GM23338 (cell line): ENCODE measurements around the gene MYG1. TPM values are rescaled to one million over a fixed set of nuclear protein-coding genes. Genes with fewer than 3 reads are reported as not detected.

ENCODE experiments used
- ATAC-seq: fragments of 200-7000 bp; cut with Tn5 transposase; 3 replicates; pipeline ENCODE4 v1.9.1; 2020
- DNase-seq: peaks from one replicate; pipeline ENCODE4 v3.0.0-alpha.2; 2015; ENCODE audit warnings: low spot score
- H2AFZ ChIP-seq: fragments of 200-600 bp; sonication (generic); 2 replicates; pipeline ENCODE4 v1.8.0; 2016; ENCODE audit warnings: antibody characterized with exemption, mild to moderate bottlenecking, moderate library complexity
- H3F3A ChIP-seq: fragments of 200-600 bp; sonication (generic); replicated peaks from 2 replicates; pipeline ENCODE4 v1.8.0; 2017; ENCODE audit warnings: antibody characterized with exemption, mixed run types, low read depth
- H3K27ac ChIP-seq: fragments of 200-600 bp; sonication (generic); 2 replicates; pipeline ENCODE4 v1.6.1; 2016; ENCODE audit warnings: low read depth
- H3K27me3 ChIP-seq: fragments of 200-600 bp; sonication (generic); 2 replicates; pipeline ENCODE4 v1.8.0; 2016; ENCODE audit warnings: mild to moderate bottlenecking, mixed run types, moderate library complexity; ENCODE audit not compliant: insufficient read depth
- H3K36me3 ChIP-seq: fragments of 200-600 bp; sonication (generic); 2 replicates; pipeline ENCODE4 v1.8.0; 2016; ENCODE audit warnings: mild to moderate bottlenecking; ENCODE audit not compliant: insufficient read depth
- H3K4me1 ChIP-seq: fragments of 200-600 bp; sonication (generic); 2 replicates; pipeline ENCODE4 v1.8.0; 2016; ENCODE audit warnings: mild to moderate bottlenecking, moderate library complexity; ENCODE audit not compliant: insufficient read depth
- H3K4me2 ChIP-seq: fragments of 200-600 bp; sonication (generic); 2 replicates; pipeline ENCODE4 v1.7.1; 2017; ENCODE audit warnings: mixed run types
- H3K4me3 ChIP-seq: fragments of 200-600 bp; sonication (generic); 2 replicates; pipeline ENCODE4 v1.6.1; 2016; ENCODE audit warnings: mixed run types
- H3K79me2 ChIP-seq: fragments of 200-600 bp; sonication (generic); replicated peaks from 2 replicates; pipeline ENCODE4 v1.8.0; 2017; ENCODE audit warnings: mild to moderate bottlenecking; ENCODE audit not compliant: insufficient read depth
- H3K9me2 ChIP-seq: fragments of 200-600 bp; sonication (generic); 2 replicates; pipeline ENCODE4 v1.8.0; 2017; ENCODE audit not compliant: insufficient read depth
- H4K20me1 ChIP-seq: fragments of 200-600 bp; sonication (generic); replicated peaks from 2 replicates; pipeline ENCODE4 v1.8.0; 2017; ENCODE audit warnings: mild to moderate bottlenecking; ENCODE audit not compliant: insufficient read depth
- H3K27ac Mint-ChIP-seq: 2 replicates; pipeline ENCODE4 v1.8.0; 2020; ENCODE audit warnings: inconsistent platforms, mild to moderate bottlenecking, moderate library complexity, mixed read lengths
- H3K27me3 Mint-ChIP-seq: 3 replicates; pipeline ENCODE4 v1.8.0; 2022; ENCODE audit warnings: low read depth, mild to moderate bottlenecking, moderate library complexity, mixed read lengths, inconsistent platforms; ENCODE audit not compliant: insufficient read depth, poor library complexity
- H3K36me3 Mint-ChIP-seq: 3 replicates; pipeline ENCODE4 v1.8.0; 2021; ENCODE audit warnings: low read depth, mild to moderate bottlenecking, inconsistent platforms, moderate library complexity, mixed read lengths
- H3K4me1 Mint-ChIP-seq: 3 replicates; pipeline ENCODE4 v1.8.0; 2020; ENCODE audit warnings: mild to moderate bottlenecking, inconsistent platforms, mixed read lengths
- H3K4me3 Mint-ChIP-seq: 3 replicates; pipeline ENCODE4 v1.8.0; 2021; ENCODE audit warnings: moderate library complexity, mild to moderate bottlenecking, inconsistent platforms, mixed read lengths
- H3K9me3 Mint-ChIP-seq: 3 replicates; pipeline ENCODE4 v1.8.0; 2020; ENCODE audit warnings: moderate library complexity, mild to moderate bottlenecking, inconsistent platforms, mixed read lengths
- CREB1 ChIP-seq: fragments of 250-450 bp; sonication (Bioruptor Pico); IDR thresholded peaks from 2 replicates; pipeline ENCODE4 v1.5.0; 2020; ENCODE audit warnings: low read depth, mild to moderate bottlenecking, moderate library complexity
- EZH2 ChIP-seq: fragments of 200-600 bp; sonication (generic); IDR thresholded peaks from one replicate; pipeline ENCODE4 v1.8.0; 2017; ENCODE audit warnings: antibody characterized with exemption, mild to moderate bottlenecking, low read depth; ENCODE audit not compliant: unreplicated experiment
- EZH2phosphoT487 ChIP-seq: fragments of 200-600 bp; sonication (generic); IDR thresholded peaks from one replicate; pipeline ENCODE4 v1.8.1; 2018; ENCODE audit warnings: antibody characterized with exemption; ENCODE audit not compliant: unreplicated experiment
- JUNB ChIP-seq: IDR thresholded peaks from one replicate; pipeline ENCODE4 v1.6.1; 2016; ENCODE audit warnings: antibody characterized with exemption; ENCODE audit not compliant: unreplicated experiment
- POLR2AphosphoS5 ChIP-seq: IDR thresholded peaks from 2 replicates; pipeline ENCODE4 v1.6.1; 2016; ENCODE audit warnings: antibody characterized with exemption, low read depth
- REST ChIP-seq: IDR thresholded peaks from one replicate; pipeline ENCODE4 v1.6.1; 2018; ENCODE audit warnings: antibody characterized with exemption; ENCODE audit not compliant: unreplicated experiment
- ZNF114 ChIP-seq: fragments of 250-450 bp; sonication (Bioruptor Pico); IDR thresholded peaks from 2 replicates; pipeline ENCODE4 v1.5.0; 2020; ENCODE audit warnings: mild to moderate bottlenecking, moderate library complexity
- ZNF331 ChIP-seq: fragments of 250-450 bp; sonication (Bioruptor Pico); IDR thresholded peaks from 2 replicates; pipeline ENCODE4 v1.5.0; 2020; ENCODE audit warnings: low read depth, mild to moderate bottlenecking, moderate library complexity
- polyA plus RNA-seq: library from polyadenylated mRNA; unstranded; fragments of >200 nt; fragmentation: Nextera tagmentation; extraction: Ambion mirVana; gene quantifications from 2 replicates; pipeline ENCODE4 v1.2.1, GENCODE V29; 2016
- total RNA-seq: library from RNA; depleted of rRNA; stranded (reverse); fragments of >200 nt; shearing (Covaris generic); gene quantifications from 2 replicates; pipeline ENCODE4 v1.2.3, GENCODE V29; 2014
- TF ChIP-seq, protein P1 (sequence below): fragments of 250-450 bp; sonication (Bioruptor Pico); IDR thresholded peaks from 2 replicates; pipeline ENCODE4 v1.5.0; 2020; ENCODE audit warnings: mild to moderate bottlenecking, moderate library complexity

The MYG1 gene
- total and polyA plus RNA-seq, 2 experiments from 2014 or later: 66.5 to 94.2 TPM

- TF ChIP-seq, protein P1, sequence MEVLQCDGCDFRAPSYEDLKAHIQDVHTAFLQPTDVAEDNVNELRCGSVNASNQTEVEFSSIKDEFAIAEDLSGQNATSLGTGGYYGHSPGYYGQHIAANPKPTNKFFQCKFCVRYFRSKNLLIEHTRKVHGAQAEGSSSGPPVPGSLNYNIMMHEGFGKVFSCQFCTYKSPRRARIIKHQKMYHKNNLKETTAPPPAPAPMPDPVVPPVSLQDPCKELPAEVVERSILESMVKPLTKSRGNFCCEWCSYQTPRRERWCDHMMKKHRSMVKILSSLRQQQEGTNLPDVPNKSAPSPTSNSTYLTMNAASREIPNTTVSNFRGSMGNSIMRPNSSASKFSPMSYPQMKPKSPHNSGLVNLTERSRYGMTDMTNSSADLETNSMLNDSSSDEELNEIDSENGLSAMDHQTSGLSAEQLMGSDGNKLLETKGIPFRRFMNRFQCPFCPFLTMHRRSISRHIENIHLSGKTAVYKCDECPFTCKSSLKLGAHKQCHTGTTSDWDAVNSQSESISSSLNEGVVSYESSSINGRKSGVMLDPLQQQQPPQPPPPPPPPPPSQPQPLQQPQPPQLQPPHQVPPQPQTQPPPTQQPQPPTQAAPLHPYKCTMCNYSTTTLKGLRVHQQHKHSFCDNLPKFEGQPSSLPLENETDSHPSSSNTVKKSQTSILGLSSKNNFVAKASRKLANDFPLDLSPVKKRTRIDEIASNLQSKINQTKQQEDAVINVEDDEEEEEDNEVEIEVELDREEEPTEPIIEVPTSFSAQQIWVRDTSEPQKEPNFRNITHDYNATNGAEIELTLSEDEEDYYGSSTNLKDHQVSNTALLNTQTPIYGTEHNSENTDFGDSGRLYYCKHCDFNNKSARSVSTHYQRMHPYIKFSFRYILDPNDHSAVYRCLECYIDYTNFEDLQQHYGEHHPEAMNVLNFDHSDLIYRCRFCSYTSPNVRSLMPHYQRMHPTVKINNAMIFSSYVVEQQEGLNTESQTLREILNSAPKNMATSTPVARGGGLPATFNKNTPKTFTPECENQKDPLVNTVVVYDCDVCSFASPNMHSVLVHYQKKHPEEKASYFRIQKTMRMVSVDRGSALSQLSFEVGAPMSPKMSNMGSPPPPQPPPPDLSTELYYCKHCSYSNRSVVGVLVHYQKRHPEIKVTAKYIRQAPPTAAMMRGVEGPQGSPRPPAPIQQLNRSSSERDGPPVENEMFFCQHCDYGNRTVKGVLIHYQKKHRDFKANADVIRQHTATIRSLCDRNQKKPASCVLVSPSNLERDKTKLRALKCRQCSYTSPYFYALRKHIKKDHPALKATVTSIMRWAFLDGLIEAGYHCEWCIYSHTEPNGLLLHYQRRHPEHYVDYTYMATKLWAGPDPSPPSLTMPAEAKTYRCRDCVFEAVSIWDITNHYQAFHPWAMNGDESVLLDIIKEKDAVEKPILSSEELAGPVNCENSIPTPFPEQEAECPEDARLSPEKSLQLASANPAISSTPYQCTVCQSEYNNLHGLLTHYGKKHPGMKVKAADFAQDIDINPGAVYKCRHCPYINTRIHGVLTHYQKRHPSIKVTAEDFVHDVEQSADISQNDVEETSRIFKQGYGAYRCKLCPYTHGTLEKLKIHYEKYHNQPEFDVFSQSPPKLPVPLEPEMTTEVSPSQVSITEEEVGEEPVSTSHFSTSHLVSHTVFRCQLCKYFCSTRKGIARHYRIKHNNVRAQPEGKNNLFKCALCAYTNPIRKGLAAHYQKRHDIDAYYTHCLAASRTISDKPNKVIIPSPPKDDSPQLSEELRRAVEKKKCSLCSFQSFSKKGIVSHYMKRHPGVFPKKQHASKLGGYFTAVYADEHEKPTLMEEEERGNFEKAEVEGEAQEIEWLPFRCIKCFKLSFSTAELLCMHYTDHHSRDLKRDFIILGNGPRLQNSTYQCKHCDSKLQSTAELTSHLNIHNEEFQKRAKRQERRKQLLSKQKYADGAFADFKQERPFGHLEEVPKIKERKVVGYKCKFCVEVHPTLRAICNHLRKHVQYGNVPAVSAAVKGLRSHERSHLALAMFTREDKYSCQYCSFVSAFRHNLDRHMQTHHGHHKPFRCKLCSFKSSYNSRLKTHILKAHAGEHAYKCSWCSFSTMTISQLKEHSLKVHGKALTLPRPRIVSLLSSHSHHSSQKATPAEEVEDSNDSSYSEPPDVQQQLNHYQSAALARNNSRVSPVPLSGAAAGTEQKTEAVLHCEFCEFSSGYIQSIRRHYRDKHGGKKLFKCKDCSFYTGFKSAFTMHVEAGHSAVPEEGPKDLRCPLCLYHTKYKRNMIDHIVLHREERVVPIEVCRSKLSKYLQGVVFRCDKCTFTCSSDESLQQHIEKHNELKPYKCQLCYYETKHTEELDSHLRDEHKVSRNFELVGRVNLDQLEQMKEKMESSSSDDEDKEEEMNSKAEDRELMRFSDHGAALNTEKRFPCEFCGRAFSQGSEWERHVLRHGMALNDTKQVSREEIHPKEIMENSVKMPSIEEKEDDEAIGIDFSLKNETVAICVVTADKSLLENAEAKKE (CRISPR knock-in tag): no peak
- TF ChIP-seq JUNB: no peak
- TF ChIP-seq ZNF331 (CRISPR knock-in tag): no peak
- TF ChIP-seq EZH2phosphoT487: no peak
- TF ChIP-seq POLR2AphosphoS5: no peak
- no peak for TF ChIP-seq ZNF114
These were observed 32.0 kb upstream of the MYG1 start (continued) for GRCh38 chr12:53267306-53267998.

- ATAC-seq (peak; percentile 93), DNase-seq (peak; percentile 94)
- Mint-ChIP-seq H3K27ac (peak within 1 kb of the TSS; percentile 81), H3K27me3 (peaks cover 23% of the 10 kb centered on the region), H3K9me3 (no peaks in the 10 kb centered on the region; the same call in 2 of the 3 replicates), H3K4me1 (peaks cover 29% of the 10 kb centered on the region), H3K4me3 (peak within 1 kb of the TSS; percentile 96), H3K36me3 (peaks cover 36% of the 10 kb centered on the region)
- peaks cover 12% of the 10 kb centered on the region for H3K4me1 ChIP-seq
- H3K79me2 ChIP-seq: peaks cover 21% of the 10 kb centered on the region; the same call in 1 of the 2 replicates
- H3K27ac ChIP-seq: no peak within 1 kb of the TSS
- peak within 1 kb of the TSS; percentile 97 for H3K4me2 ChIP-seq
- H2AFZ ChIP-seq: peak within 1 kb of the TSS; percentile 98
- no peaks in the 10 kb centered on the region for H3K27me3 ChIP-seq
- H3K4me3 ChIP-seq: peak within 1 kb of the TSS; percentile 96
- H3K9me2 ChIP-seq: no peaks in the 10 kb centered on the region
- H4K20me1 ChIP-seq: 0 out of 2 replicates have a peak, but pooled peaks cover 6% of the 10 kb centered on the region
- 0 out of 2 replicates have a peak, but pooled peaks cover 4% of the 10 kb centered on the region for H3K36me3 ChIP-seq
- 0 out of 2 replicates have a peak, but pooled peaks cover 9% of the 10 kb centered on the region for H3F3A ChIP-seq
- TF ChIP-seq REST: no peak
- TF ChIP-seq POLR2AphosphoS5: peak; percentile 82
- TF ChIP-seq EZH2: no peak
- no peak for TF ChIP-seq EZH2phosphoT487
- TF ChIP-seq CREB1: peak; percentile 65
These were observed 31.4 kb upstream of the MYG1 start, which contains the start of gene ESPL1 for GRCh38 chr12:53267999-53268629. TSS of gene ESPL1 (plus strand) at chr12:53268299. CDS start at chr12:53268767, 468 bp downstream.
